Urothelium cell line (cell line): ENCODE measurements around the gene CAMTA1.
"Not testable (repeated sequence)": the region's sequence is repeated elsewhere in the genome, so short reads cannot be mapped to it uniquely, and the experiment has no call there.

Experiments
- DNase-seq: peaks from one replicate; pipeline ENCODE4 v3.0.0; 2011; ENCODE audit warnings: low spot score, mixed read lengths
- FAIRE-seq: peaks from 2 replicates; lab custom pipeline; 2011; peaks lifted over from hg19 to GRCh38; lab: Jason Lieb, UNC

The CAMTA1 gene

GRCh38 chr1:7315316-7315715, 530.1 kb downstream of the CAMTA1 start:
- FAIRE-seq = no peak
- no peak for DNase-seq

- FAIRE-seq (no peak), DNase-seq (no peak)
These were observed 530.7 kb downstream of the CAMTA1 start for GRCh38 chr1:7315946-7316345.

DNA sequence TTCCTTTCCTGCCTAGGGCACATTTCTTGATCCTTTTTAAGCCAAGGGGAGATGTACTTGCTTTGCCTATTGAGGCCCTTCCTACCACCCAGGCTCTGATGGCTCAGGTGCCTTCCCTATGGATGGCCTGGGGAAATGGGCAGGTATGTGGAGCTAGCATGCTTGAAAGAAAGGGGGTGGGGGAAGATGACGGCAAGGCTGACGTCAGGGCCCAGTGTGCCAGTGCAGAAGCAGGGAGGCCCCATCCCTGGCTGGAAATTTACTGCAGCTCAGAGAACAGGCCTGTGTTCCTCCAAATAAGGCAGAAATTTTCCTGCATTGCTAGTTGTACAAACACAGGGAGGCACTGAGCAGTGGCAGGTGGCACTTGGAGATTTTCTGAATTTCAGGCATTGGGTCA, 532.6 kb downstream of the CAMTA1 start:
- FAIRE-seq (no peak), DNase-seq (no peak)

DNA sequence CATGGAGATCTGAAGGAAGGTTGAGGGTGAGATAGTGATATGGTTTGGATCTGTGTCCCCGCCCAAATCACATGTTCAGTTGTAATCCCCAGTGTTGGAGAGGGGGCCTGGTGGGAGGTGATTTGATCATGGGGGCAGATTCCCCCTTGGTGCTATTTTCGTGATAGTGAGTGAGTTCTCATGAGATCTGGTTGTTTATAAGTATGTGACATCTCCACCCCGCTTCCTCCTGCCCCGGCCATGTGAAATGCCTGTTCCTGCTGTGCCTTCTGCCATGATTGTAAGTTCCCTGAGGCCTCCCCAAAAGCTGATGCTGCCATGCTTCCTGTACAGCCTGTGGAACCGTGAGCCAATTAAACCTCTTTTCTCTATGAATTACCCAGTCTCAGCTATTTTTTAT, 533.9 kb downstream of the CAMTA1 start:
- FAIRE-seq (no peak), DNase-seq (no peak)

- DNase-seq = no peak
- FAIRE-seq = no peak
These were observed 535.4 kb downstream of the CAMTA1 start for GRCh38 chr1:7320661-7321060.

- DNase-seq (no peak), FAIRE-seq (no peak)
These were observed 537.1 kb downstream of the CAMTA1 start for GRCh38 chr1:7322283-7322785.

DNA sequence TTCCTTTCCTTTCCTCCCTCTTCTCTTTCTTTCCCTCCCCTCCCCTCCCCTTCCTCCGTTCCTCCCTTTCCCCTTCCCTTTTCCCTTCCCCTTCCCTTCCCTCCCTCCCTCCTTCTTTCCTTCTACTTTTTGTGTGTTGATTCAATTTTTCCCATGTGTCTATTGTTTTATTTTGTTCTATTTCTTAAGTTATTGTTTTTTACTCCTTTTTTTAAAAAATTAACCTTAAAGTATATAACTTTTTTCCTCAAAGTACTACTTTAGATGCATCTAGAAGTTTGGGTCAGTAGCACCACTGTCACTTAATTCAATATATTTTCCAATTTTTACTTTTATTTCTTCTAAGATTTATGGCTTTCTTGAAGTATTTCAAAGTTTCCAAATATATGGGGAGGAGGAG, 537.7 kb downstream of the CAMTA1 start:
- FAIRE-seq (no peak), DNase-seq (no peak)

- FAIRE-seq (no peak), DNase-seq (no peak)
These were observed 540.0 kb downstream of the CAMTA1 start for GRCh38 chr1:7325254-7325653.

- no peak for DNase-seq
- no peak for FAIRE-seq
These were observed 541.1 kb downstream of the CAMTA1 start for GRCh38 chr1:7326366-7326765.

DNA sequence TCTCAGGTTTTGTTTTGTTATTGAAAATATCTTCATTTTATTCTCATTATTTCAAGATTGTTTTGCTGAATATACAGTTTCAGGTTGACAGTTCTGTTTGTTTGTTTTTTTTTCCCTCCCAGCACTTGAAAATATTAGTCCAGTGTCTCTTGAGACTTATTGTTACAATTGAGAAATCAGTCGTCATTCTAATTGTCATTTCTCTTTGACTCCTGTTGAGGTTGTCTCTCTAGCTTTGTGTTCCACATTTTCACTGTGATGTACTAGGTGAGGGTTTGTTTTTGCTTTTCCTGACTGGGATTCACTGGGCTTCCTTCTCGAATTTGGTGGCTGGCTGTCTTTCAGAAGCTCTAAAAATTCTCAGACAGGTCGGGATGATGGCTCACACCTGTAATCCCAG, 542.6 kb downstream of the CAMTA1 start:
- no peak for DNase-seq
- FAIRE-seq = no peak

DNA sequence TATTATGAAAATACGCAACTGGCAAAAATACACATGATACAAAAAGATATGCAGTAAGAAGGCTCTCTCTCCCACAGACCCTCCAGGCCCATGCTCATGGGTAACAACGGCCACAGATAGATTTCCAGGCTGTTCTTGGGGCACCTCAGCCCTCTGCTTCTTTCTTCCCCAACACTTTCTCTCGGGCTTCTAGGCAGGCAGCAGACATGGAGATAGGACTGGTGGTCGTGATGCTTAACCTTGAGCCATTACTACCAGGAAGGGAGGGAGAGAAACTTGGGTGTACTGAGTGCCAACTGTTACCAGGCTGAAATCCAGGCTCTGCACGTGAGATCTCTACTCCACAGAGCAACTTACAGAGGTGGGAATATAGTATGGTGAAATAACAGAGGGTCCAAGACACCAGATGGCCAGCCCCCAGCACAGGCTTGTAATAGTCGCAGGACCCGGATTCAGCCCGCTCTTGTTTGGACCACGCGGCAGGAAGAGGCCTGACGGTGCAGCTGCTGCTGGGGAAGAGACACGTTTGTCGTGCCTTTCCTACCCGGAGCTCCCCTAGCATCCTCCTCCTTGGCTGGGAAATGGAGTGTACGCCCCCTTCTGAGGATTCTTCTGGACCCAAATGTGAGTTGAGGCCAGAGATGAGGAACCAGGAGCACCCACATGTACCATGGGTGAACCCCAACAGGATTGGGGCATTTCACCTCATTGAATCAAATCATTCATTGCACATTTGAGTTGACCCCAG, 544.8 kb downstream of the CAMTA1 start:
- no peak for FAIRE-seq
- DNase-seq = no peak

GRCh38 chr1:7330726-7331125, 545.5 kb downstream of the CAMTA1 start:
- DNase-seq, FAIRE-seq: not testable (repeated sequence)

GRCh38 chr1:7331926-7332535, 546.8 kb downstream of the CAMTA1 start:
- no peak for FAIRE-seq
- DNase-seq = no peak

- DNase-seq (no peak), FAIRE-seq (no peak)
These were observed 547.8 kb downstream of the CAMTA1 start for GRCh38 chr1:7333094-7333493.

DNA sequence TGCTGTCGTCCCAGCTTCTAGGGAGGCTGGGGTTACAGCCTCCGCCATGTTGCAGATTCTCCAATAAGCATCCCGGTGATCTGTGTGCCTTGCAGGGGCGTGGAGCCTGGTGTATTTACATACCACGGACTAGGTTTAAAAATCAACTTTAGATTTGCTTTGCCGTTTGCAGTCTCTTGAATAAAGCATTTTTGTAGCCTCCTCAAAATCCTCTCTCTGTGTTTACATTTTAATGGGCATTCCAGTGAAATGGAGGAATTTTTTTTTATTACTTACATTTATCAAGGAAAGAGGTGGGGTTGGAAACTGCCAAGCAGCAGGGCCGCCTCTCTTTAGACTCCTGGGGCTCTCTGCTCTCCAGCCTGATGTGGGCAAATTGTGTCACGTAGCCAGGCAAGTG, 548.4 kb downstream of the CAMTA1 start:
- no peak for FAIRE-seq

GRCh38 chr1:7334475-7335035, 549.3 kb downstream of the CAMTA1 start:
- no peak for FAIRE-seq
- DNase-seq = no peak

More for the DNA sequence above, 548.4 kb downstream of the CAMTA1 start:
- no peak for DNase-seq

GRCh38 chr1:7335224-7335879, 550.1 kb downstream of the CAMTA1 start:
- DNase-seq (no peak), FAIRE-seq (no peak)

DNA sequence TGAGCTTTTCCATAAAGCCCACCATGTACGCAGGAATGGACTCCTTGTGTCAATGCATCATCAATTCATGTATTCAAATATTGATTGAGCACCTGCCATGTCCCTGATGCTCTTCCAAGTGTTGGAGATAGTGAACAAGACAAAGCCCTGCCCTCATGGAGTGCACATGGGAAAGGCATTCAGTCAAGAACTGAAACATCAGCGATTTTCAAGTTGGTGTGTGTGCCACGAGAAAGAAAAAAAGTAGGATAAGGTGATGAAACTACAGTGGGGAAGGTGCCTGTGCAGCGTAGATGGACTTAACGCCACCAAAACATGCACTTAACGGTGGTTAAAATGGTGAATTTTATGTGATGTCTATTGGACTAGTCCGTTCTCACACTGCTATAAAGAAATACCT, 553.2 kb downstream of the CAMTA1 start:
- FAIRE-seq = no peak
- DNase-seq = no peak

GRCh38 chr1:7339014-7339413, 553.8 kb downstream of the CAMTA1 start:
- FAIRE-seq (no peak), DNase-seq (no peak)

- no peak for FAIRE-seq
- no peak for DNase-seq
These were observed 554.7 kb downstream of the CAMTA1 start for GRCh38 chr1:7339953-7340352.

DNA sequence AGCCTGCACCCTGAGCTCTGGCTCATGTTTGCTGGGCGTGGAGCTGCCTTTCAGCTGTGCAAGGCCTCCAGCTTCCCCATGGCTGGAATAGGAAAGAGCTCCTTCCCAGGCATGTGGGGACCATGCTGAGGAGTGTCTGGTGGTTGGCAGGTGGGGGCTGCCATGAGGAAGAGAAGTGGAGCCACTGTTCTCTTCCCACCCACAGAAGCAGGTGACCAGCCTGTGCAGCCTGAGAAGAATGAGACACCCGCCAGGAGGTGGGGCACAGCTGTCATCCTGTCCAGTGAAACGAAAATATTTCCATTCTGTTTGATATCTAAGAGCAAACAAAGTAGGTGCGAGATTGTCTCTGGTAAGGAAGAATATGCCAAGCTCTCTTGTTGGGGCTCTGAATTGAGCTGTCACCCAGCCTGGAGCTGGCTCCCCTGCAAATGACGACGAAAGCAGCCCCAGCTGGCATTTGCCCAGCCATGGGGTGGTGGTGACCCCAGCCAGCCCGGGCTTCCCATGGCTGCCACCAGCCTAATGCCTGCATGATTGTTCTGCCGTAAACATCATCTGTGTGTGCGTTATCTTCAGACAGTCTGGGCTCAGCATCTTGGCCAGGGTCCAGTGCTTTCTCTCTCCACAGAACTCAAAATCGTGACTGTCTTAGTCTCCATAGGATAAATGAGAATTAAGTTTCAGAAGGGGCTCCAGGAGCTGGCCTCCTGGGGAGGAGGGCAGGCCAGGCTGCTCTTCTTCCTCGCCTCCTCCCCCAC, 556.1 kb downstream of the CAMTA1 start:
- no peak for FAIRE-seq
- DNase-seq = no peak
